ENCODE measurements around the gene GEMIN4.

GRCh38 chr17:745406-745805 lies 6.7 kb downstream of the GEMIN4 start:
- TF ChIP-seq CTCF (IDR thresholded peaks at IDR 0.05) (no peak), POLR2AphosphoS5 (IDR thresholded peaks at IDR 0.05) (no peak), EP300 (IDR thresholded peaks at IDR 0.05) (no peak)
